Measurements from ENCODE around the gene CEACAM8.

GRCh38 chr19:42601811-42602443 is 7.2 kb upstream of the CEACAM8 start:
- TF ChIP-seq EZH2 (optimal IDR thresholded peaks at IDR 0.05; ENCODE audit: low read depth, low read length) = no peak
- TF ChIP-seq CTCF (IDR thresholded peaks at IDR 0.05; ENCODE audit: low read length) = no peak
